NT2/D1 (cell line): Measurements from ENCODE around the gene EIF4E1B.

Experiments used
- DNase-seq: peaks from one replicate; pipeline ENCODE4 v3.0.0-alpha.2; 2011; ENCODE audit warnings: low read depth, low spot score
- H3K27me3 ChIP-seq: 2 replicates; pipeline ENCODE4 v1.6.0; 2011; ENCODE audit warnings: mild to moderate bottlenecking; ENCODE audit not compliant: insufficient read length, insufficient read depth
- H3K36me3 ChIP-seq: 2 replicates; pipeline ENCODE4 v1.6.1; 2011; ENCODE audit warnings: mild to moderate bottlenecking, low read length, mixed read lengths; ENCODE audit not compliant: insufficient read depth, insufficient read length
- H3K4me1 ChIP-seq: 2 replicates; pipeline ENCODE4 v1.5.1; 2011; ENCODE audit not compliant: insufficient read depth, insufficient read length
- H3K4me3 ChIP-seq: 2 replicates; pipeline ENCODE4 v1.5.1; 2011; ENCODE audit warnings: low read depth; ENCODE audit not compliant: insufficient read length
- H3K9ac ChIP-seq: 2 replicates; pipeline ENCODE4 v1.6.0; 2011; ENCODE audit warnings: low read depth; ENCODE audit not compliant: insufficient read length
- H3K9me3 ChIP-seq: 2 replicates; pipeline ENCODE4 v1.5.1; 2011; ENCODE audit warnings: mild to moderate bottlenecking, low read length; ENCODE audit not compliant: insufficient read depth
- SUZ12 ChIP-seq: IDR thresholded peaks from 2 replicates; pipeline ENCODE4 v1.6.1; 2011; ENCODE audit not compliant: insufficient read length, insufficient read depth; ENCODE audit errors: extremely low read depth
- YY1 ChIP-seq: IDR thresholded peaks from 2 replicates; pipeline ENCODE4 v1.6.1; 2011; ENCODE audit not compliant: insufficient read length, insufficient read depth
- ZNF274 ChIP-seq: IDR thresholded peaks from 2 replicates; pipeline ENCODE4 v1.6.1; 2011; ENCODE audit warnings: mild to moderate bottlenecking, low read depth, low read length

Gene EIF4E1B

DNA sequence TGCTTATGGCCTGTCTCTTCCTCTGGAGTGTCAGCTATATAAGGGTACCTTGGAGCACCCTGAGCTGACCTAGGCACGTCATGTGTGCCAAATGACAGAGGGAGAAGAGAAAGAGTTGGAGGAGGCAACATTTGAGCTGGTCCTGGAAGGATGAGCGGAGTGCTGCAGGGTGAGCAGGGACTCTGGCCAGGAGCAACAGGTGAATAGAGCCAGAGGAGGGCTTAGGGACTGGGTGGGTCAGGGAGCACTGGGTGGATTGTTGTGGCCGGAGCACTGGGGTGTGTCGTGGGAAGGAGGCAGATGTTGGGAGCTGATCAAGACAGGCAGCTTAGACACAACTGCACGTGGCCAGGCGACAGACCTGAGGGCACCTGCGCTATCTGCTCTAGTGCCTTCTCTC, 60.4 kb downstream of the EIF4E1B start:
- Histone ChIP-seq H3K27me3 (peaks cover 3% of the 10 kb centered on the region), H3K9ac (no peak overlapping the region), H3K9me3 (peaks cover 12% of the 10 kb centered on the region; the same call in 1 of the 2 replicates), H3K4me1 (peaks cover 2% of the 10 kb centered on the region), H3K36me3 (no peaks in the 10 kb centered on the region), H3K4me3 (no peak overlapping the region)
- DNase-seq, result no peak
- TF ChIP-seq ZNF274 (no peak), YY1 (no peak), SUZ12 (no peak)

- peaks cover 3% of the 10 kb centered on the region for H3K27me3 ChIP-seq
- TF ChIP-seq SUZ12 (no peak), ZNF274 (no peak), YY1 (no peak)
Observed at GRCh38 chr5:176691524-176691923, 61.0 kb downstream of the EIF4E1B start.

DNA sequence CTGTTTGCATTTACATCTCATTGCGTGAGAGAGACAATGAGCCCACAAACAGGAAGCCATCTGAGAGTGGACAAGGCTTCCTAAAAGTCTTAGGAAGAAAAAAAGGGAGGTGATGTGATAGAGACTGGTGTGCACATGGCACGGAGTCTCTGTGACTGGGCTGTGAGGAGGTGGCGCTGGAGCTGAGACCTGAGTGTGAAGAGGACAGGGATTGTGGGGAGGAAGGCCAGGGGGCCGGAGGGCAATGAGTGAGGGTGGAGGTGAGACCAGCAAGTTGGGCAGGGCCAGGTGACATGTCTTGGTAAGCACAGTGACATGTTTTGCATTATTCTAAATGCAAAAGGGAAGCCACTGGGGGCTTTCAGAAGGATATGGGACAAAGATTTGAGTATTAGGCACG, 61.9 kb downstream of the EIF4E1B start:
- H3K27me3 ChIP-seq, result peaks cover 3% of the 10 kb centered on the region
- no peak for DNase-seq
- H3K4me1 ChIP-seq, result peaks cover 10% of the 10 kb centered on the region

More at GRCh38 chr5:176691524-176691923, 61.0 kb downstream of the EIF4E1B start:
- Histone ChIP-seq H3K9ac (no peak overlapping the region), H3K9me3 (peaks cover 12% of the 10 kb centered on the region; the same call in 1 of the 2 replicates), H3K4me1 (peaks cover 4% of the 10 kb centered on the region), H3K4me3 (no peak overlapping the region), H3K36me3 (no peaks in the 10 kb centered on the region)
- no peak for DNase-seq

DNA sequence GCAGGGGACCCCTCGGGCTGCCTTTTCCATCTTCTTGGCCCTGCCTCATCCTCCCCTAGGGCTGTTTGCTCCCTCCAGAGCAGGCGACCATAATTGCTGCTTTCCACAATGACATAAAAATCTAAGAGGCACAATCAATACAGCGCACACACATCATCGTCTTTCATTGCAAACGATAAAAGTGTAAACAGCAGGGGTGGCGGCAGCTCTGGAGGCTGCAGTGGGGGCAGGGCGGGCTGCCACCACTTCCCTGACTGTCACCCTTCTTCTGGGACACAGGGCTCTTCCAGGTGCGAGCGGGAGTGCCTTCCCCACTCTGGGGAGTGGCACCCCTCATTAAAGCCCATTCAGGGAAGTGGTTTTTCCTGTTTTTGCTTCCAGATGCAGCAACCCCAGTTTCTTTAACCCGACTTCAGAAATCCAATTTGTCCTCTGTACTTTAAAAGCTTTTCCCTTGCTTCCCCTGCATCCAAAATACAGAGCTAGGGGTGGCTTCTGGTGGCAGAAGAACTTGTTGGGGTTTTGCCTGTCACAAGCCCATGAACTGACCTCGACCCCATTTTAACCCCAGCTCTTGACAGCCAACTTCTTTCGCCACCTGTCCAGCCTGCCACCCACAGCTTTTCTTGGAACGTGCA, 62.5 kb downstream of the EIF4E1B start:
- Histone ChIP-seq H3K9ac (no peak overlapping the region), H3K4me3 (no peak overlapping the region), H3K27me3 (peaks cover 3% of the 10 kb centered on the region), H3K36me3 (no peaks in the 10 kb centered on the region), H3K4me1 (peaks cover 13% of the 10 kb centered on the region), H3K9me3 (peaks cover 4% of the 10 kb centered on the region; the same call in 1 of the 2 replicates)
- DNase-seq, result no peak
- TF ChIP-seq YY1 (no peak), SUZ12 (no peak), ZNF274 (no peak)

More for the DNA sequence above, 61.9 kb downstream of the EIF4E1B start:
- H3K4me3 ChIP-seq, result no peak overlapping the region
- no peaks in the 10 kb centered on the region for H3K36me3 ChIP-seq
- peak overlapping the region; percentile 0 for H3K9ac ChIP-seq
- TF ChIP-seq YY1, result no peak
- TF ChIP-seq ZNF274, result no peak
- TF ChIP-seq SUZ12, result no peak
- peaks cover 9% of the 10 kb centered on the region; the same call in 1 of the 2 replicates for H3K9me3 ChIP-seq

- DNase-seq, result no peak
- TF ChIP-seq YY1 (no peak), SUZ12 (no peak), ZNF274 (no peak)
- no peak overlapping the region for H3K4me3 ChIP-seq
- H3K9me3 ChIP-seq, result no peaks in the 10 kb centered on the region
- H3K27me3 ChIP-seq, result peaks cover 3% of the 10 kb centered on the region
- no peak overlapping the region for H3K9ac ChIP-seq
- H3K36me3 ChIP-seq, result no peaks in the 10 kb centered on the region
- H3K4me1 ChIP-seq, result peaks cover 13% of the 10 kb centered on the region
Observed at GRCh38 chr5:176693477-176693851, 63.0 kb downstream of the EIF4E1B start.

GRCh38 chr5:176694146-176694545, 63.7 kb downstream of the EIF4E1B start:
- H3K4me1 ChIP-seq, result peaks cover 16% of the 10 kb centered on the region
- TF ChIP-seq YY1 (no peak), ZNF274 (no peak), SUZ12 (no peak)
- no peaks in the 10 kb centered on the region for H3K36me3 ChIP-seq
- H3K27me3 ChIP-seq, result peaks cover 3% of the 10 kb centered on the region
- no peak overlapping the region for H3K9ac ChIP-seq
- H3K9me3 ChIP-seq, result no peaks in the 10 kb centered on the region
- no peak for DNase-seq
- no peak overlapping the region for H3K4me3 ChIP-seq

- TF ChIP-seq YY1, result no peak
- no peak for TF ChIP-seq ZNF274
- no peak for TF ChIP-seq SUZ12
- H3K4me1 ChIP-seq, result peaks cover 16% of the 10 kb centered on the region
- no peaks in the 10 kb centered on the region for H3K9me3 ChIP-seq
- peaks cover 3% of the 10 kb centered on the region for H3K27me3 ChIP-seq
- DNase-seq, result no peak
- H3K9ac ChIP-seq, result no peak overlapping the region
- no peak overlapping the region for H3K4me3 ChIP-seq
- no peaks in the 10 kb centered on the region for H3K36me3 ChIP-seq
Observed at GRCh38 chr5:176694631-176695030, 64.2 kb downstream of the EIF4E1B start.
